ENCODE results near the gene ANLN.
"Not testable (repeated sequence)": the region's sequence is repeated elsewhere in the genome, so short reads cannot be mapped to it uniquely, and the experiment has no call there.

The ANLN gene

GRCh38 chr7:36415144-36415543 lies 25.5 kb downstream of the ANLN start:
- DNase-seq: no peak

DNA sequence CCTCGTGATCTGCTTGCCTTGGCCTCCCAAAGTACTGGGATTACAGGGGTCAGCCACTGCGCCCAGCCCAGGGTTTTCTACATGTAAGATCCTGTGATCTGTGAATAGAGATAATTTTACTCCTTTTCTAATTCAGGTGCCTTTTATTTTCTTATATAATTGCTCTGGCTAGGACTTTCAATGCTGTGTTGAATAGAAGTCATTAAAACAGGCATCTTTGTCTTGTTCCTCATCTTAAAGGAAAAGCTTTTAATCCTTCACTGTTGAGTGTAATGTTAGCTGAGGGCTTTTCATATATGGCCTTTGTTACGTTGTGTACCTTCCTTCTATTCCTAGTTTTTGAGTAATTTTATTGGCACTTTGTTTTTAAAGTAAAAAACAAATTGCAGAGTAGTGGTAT lies 26.6 kb downstream of the ANLN start:
- DNase-seq: no peak

DNA sequence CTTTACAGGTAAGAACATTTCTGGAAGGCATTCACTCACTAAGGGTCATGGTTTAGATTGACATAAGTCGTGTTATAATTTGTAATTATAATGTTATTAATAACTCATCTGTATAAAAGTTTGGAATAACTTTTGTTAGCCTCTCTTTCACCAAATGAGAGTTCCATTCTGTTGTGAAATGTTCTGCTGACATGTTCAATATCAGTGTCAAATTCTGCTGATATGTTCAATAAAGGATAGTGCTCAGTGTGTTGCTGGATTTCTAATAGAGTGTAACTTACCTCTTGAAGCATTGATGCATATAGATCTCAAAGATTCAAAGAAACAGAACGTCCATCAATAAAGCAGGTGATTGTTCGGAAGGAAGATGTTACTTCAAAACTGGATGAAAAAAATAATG lies 30.6 kb downstream of the ANLN start:
- no peak for DNase-seq

DNA sequence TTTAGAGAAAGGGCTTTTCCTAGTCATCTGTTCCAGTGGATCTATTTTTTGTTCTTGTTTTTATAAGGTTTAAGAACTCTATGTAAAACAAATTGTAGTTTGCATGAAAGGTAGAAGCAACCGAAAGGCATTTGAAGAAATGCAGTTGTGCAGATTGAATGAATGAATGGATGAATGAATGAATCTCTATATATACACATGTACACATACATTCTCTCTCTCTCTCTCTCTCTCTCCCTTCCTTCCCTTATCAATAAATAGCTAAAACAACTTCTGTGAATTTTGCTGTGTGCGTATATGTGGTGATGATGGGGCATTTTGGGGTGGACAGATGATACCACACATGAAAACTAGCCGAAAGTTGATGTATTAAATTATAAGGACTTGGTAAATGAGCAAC lies 32.4 kb downstream of the ANLN start:
- no peak for DNase-seq

- DNase-seq: no peak
These were observed 34.0 kb downstream of the ANLN start for GRCh38 chr7:36423633-36424032.

DNA sequence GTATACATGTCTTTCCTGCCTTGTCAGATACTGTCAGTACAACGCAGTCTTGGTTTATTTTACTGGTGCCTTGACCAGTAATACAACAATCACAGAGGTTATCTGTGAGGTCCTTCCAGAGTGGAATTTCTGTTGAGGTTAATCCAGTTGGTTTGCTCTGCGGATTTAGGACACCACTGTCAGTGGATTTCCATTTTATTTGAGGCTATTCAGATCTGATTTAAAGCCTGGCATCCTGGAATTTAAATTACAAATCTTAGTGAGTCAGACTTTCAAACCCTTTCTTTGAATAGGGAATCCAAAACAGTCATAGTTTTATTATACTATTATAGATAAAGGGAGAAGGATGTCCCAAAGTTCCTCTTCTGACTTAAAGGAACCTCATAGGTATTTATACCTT lies 40.5 kb downstream of the ANLN start:
- no peak for DNase-seq

GRCh38 chr7:36430881-36431280 lies 41.2 kb downstream of the ANLN start:
- DNase-seq: no peak

GRCh38 chr7:36438211-36438610 lies 48.5 kb downstream of the ANLN start:
- DNase-seq: no peak

DNA sequence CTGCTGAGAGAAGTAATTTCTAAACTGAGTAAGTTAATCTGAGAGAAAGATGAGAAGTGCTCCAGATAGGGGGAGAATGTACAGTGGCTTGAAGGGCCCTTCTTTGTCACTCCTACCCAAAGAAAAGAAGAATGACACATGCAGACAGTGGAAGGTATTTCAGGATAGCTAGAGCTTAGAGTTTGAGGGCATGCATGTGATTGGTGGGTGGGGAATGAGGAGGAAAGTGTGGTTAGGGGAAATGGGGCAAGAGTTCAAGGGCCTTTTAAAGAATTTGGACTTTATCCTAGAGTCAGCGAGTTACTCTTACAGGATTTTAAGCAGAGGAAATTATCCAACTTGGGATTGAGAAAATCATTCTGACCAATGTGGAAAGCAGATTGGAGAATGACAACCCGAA lies 50.0 kb downstream of the ANLN start:
- DNase-seq: no peak

DNA sequence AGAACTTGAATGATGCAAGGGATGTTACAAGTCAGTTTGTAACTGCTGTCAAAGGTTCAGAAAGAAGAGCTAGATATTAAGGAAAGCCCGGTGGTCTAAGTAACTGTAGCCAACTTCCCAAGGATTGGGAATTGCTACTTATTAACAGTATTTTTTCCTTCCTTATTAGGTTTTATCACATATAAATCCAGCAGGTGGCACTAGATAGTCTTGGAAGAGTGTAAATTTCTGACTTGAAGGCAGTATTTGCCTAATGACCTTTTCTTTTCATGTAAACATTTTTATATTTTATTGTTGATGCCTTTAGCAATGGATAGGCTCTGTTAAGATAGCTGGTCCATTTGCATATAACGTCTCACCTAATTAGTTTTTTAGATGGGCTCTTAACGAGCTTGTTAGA lies 51.2 kb downstream of the ANLN start:
- DNase-seq: peak in 1 of 2 donors; percentile 19

GRCh38 chr7:36441344-36442022 lies 51.8 kb downstream of the ANLN start:
- DNase-seq: no peak

GRCh38 chr7:36448781-36449379 lies 59.2 kb downstream of the ANLN start:
- DNase-seq: no peak

- no peak for DNase-seq
These were observed 60.0 kb downstream of the ANLN start for GRCh38 chr7:36449685-36450084.

DNA sequence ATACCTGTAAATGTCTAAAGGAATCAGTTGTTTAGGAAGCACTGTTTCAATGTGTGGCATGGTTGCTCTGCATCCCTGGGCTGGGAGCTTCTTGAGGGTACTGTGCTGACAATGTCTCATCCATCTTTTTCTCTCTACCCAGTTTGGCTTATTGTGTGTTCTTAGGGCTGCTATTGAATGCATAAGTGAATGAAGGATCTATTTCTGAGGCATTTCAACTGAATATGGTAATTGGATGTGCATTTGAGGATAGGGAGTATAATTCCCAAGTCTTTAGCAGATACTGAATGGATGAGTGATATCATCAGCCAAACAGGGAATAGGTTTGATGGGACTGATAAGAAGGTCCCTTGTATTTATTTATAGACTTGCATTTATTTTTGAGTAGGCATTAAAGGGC lies 64.1 kb downstream of the ANLN start:
- DNase-seq: no peak

DNA sequence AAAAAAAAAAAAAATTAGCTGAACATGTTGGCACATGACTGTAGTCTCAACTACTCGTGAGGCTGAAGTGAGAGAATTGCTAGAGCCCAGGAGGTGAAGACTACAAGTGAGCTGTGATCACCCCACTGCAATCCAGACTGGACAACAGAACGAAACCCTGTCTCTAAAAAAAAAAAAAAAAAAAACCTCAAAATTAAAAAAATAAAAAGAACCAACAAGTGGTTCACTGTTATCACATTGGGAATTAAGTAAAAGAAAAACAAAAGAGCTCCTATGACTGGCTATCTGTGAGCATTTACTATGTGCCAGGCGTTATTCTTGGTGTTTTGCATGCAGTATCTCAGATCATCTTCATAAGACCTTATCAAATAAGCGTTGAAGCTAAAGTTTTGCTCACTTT lies 66.0 kb downstream of the ANLN start:
- no peak for DNase-seq

GRCh38 chr7:36456138-36456537 lies 66.5 kb downstream of the ANLN start:
- DNase-seq: no peak

DNA sequence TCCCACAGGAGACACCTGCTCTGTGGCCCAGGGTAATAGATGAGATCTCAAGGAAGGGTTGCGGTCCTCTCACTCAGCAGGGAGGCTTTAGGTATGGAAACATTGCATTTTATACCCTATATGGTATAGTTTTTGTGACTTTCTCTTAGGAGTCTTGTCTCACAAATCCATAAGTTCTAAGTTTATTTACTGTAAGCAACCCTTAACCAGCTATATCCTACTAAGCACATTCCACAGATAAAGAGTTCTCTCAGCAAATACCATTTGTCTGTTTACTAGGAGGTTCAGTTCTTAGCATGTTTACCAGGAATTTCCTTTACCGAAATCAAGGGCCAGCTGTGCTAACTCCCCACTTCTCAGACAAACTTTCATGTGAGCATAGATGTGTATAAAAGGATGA lies 66.9 kb downstream of the ANLN start:
- DNase-seq: no peak

- DNase-seq: no peak
These were observed 69.7 kb downstream of the ANLN start for GRCh38 chr7:36459236-36459960.

DNA sequence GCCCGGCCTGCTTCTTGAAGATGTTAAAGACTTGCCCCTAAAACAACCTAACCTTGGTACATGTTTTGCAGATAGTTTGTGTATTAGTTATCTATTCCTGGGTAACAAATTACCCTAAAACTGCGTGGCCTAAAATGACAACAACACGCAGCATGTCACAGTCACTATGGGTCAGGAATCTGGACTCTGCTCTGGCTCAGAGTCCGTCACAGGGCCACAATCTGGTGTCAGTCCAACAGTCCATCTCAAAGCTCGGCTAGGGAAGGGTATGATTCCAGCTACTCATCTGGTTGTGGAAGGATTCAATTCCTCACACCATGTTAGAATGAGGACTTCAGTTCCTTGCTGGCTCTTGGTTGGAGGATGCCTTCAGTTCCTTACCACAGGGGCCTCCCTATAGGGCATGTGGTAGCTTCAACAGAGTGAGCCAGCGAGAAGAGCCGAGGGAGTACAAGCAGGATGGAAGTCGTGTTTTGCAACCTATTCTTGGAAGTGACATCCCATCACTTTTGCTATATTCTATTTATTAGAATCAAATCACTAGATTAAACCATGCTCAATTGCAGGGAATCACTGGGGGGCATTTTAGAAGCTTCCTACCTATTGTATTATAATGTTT lies 71.3 kb downstream of the ANLN start:
- no peak for DNase-seq

DNA sequence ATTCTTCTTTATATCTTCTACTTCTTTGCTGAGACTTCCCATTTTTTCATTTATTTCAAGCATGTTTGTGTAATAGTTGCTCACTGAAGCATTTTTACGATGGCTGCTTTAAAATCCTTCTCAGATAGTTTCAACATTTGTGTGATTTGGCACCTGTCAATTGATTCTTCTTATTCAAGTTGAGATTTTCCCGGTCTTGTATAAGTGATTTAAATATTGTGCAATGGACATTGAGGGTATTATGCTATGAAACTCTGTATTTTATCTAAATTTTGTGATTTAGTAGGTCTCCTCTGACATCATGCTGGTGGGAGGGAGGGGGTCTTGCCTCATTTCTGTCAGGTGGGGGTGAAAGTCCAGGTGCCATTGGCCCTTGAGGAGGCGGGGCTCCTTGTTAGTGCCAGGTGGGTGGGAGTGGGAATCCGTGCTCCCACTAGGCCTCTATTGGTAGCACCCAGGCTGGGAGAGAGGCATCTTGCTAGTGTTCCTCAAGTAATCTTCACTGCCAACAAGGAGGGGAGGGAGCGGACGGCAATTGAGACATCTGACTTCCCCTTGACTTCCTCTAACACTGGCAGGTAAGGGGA lies 73.0 kb downstream of the ANLN start:
- DNase-seq: no peak

DNA sequence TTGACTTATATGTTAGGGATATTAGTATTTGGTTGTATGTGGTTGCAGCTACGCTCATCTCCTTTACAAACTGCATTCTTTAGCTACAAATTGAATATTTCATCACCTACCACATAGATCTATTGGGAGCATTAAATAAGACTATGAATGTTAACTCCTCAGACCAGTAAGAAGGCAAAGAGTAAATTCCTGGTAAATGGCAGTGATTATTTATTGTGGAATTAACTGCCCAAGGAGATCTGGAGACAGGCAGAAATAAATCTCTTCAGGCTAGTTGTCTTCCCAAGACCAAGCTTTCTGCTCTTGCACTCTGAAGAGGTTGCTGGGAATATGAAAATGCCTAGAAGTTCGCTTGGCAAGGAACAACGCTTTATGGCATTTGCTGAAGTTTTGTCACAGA lies 74.6 kb downstream of the ANLN start:
- DNase-seq: no peak

- DNase-seq: not testable (repeated sequence)
These were observed 76.3 kb downstream of the ANLN start for GRCh38 chr7:36466001-36466400.

DNA sequence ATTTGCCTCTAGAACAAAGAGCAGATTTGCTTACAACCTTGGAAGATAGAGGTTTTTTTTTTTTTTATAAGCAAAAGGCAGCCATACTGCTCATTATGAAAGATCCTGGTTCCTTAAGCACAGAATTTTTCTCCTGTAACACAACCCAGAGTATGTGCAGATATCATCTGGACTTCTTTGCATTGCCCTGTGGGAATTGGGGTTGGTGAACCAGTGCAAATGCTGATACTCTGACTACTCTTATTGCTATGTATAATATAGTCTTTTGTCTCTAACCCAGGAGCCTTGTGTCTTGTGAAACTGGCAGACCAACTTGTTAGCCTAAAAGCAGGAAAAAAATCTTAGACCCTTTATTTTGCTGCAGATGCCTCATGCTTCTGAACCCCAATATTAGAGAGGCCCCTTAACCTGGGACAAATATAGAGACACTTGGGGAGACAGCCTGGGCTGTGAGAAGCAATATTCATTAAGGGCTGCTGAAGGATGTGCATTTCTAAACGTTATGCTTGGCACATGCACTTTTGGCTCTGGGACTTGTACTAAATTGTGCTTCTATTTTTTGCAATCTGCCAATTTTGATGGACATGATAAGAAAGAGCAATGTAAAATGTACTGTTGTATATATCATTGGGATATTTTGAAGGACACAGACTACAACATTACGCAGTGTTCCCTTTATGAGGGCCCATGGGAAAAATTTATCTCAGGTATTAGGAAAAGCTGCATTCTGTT lies 78.9 kb downstream of the ANLN start:
- DNase-seq: no peak
